Measurements from ENCODE around the gene MBP.

Gene MBP

GRCh38 chr18:77118256-77119090 is 14.1 kb downstream of the MBP start:
- no peak overlapping the region for H3K4me3 Mint-ChIP-seq
- peaks cover 9% of the 10 kb centered on the region for H3K9me3 Mint-ChIP-seq
- H3K27ac Mint-ChIP-seq = no peak overlapping the region

GRCh38 chr18:77116201-77117080 is 16.1 kb downstream of the MBP start:
- DNase-seq = no peak
- Mint-ChIP-seq H3K27ac (no peak overlapping the region), H3K27me3 (ENCODE audit: low read depth, poor library complexity) (peaks cover 6% of the 10 kb centered on the region), H3K9me3 (peaks cover 9% of the 10 kb centered on the region), H3K4me3 (no peak overlapping the region), H3K36me3 (ENCODE audit: low read depth) (no peaks in the 10 kb centered on the region), H3K4me1 (peaks cover 20% of the 10 kb centered on the region)
- no peak for TF ChIP-seq CTCF (IDR thresholded peaks at IDR 0.05)

More at GRCh38 chr18:77118256-77119090, 14.1 kb downstream of the MBP start:
- Mint-ChIP-seq H3K4me1 (peaks cover 6% of the 10 kb centered on the region), H3K36me3 (ENCODE audit: low read depth) (no peaks in the 10 kb centered on the region), H3K27me3 (ENCODE audit: low read depth, poor library complexity) (peaks cover 6% of the 10 kb centered on the region)
- DNase-seq = no peak
- TF ChIP-seq CTCF (IDR thresholded peaks at IDR 0.05) = no peak

- no peak for DNase-seq
- Mint-ChIP-seq H3K4me3 (no peak overlapping the region), H3K36me3 (ENCODE audit: low read depth) (no peaks in the 10 kb centered on the region), H3K4me1 (peaks cover 26% of the 10 kb centered on the region), H3K27me3 (ENCODE audit: low read depth, poor library complexity) (peaks cover 8% of the 10 kb centered on the region), H3K27ac (no peak overlapping the region), H3K9me3 (peaks cover 9% of the 10 kb centered on the region)
- TF ChIP-seq CTCF (IDR thresholded peaks at IDR 0.05) = no peak
These were observed 17.2 kb downstream of the MBP start for GRCh38 chr18:77115192-77115953.

- Mint-ChIP-seq H3K4me1 (peaks cover 26% of the 10 kb centered on the region), H3K27ac (no peak overlapping the region), H3K4me3 (no peak overlapping the region), H3K9me3 (peaks cover 9% of the 10 kb centered on the region), H3K36me3 (ENCODE audit: low read depth) (no peaks in the 10 kb centered on the region), H3K27me3 (ENCODE audit: low read depth, poor library complexity) (peaks cover 9% of the 10 kb centered on the region)
- no peak for TF ChIP-seq CTCF (IDR thresholded peaks at IDR 0.05)
- DNase-seq = no peak
These were observed 18.0 kb downstream of the MBP start for GRCh38 chr18:77114415-77115191.

- peaks cover 9% of the 10 kb centered on the region for H3K27me3 Mint-ChIP-seq (ENCODE audit: low read depth, poor library complexity)
- H3K4me3 Mint-ChIP-seq = no peak overlapping the region
- no peak overlapping the region for H3K27ac Mint-ChIP-seq
- no peak for DNase-seq
- TF ChIP-seq CTCF (IDR thresholded peaks at IDR 0.05) = no peak
- H3K9me3 Mint-ChIP-seq = peaks cover 9% of the 10 kb centered on the region
- no peaks in the 10 kb centered on the region for H3K36me3 Mint-ChIP-seq (ENCODE audit: low read depth)
- H3K4me1 Mint-ChIP-seq = peaks cover 28% of the 10 kb centered on the region
These were observed 18.5 kb downstream of the MBP start for GRCh38 chr18:77114152-77114414.
